ENCODE data around the gene MSH2. TPM values are rescaled to one million over a fixed set of nuclear protein-coding genes. Genes with fewer than 3 reads are reported as not detected.
A peak's percentile ranks its signal among the peaks of the same experiment; 100 is the strongest.

MSH2 gene
- total RNA-seq, 1 donor from 2014 or later, result 25.2 TPM

GRCh38 chr2:47485751-47486300, 82.9 kb downstream of the MSH2 start:
- ChIA-PET CTCF (interaction anchor here (1.4 kb wide), 1 partner anchor 281 kb away, joined by 6 read pairs; no protein-coding TSS in a partner anchor), POLR2A (no interaction called here)
- peaks cover 11% of the 10 kb centered on the region for H3K4me1 Mint-ChIP-seq
- ATAC-seq (ENCODE audit: low read depth), result no peak
- no peak overlapping the region for H3K27ac Mint-ChIP-seq
- H3K4me3 Mint-ChIP-seq, result no peak overlapping the region
- intact Hi-C loops (cut with micrococcal nuclease), result no loop called here
- no peak for DNase-seq
- peaks cover 29% of the 10 kb centered on the region for H3K36me3 Mint-ChIP-seq (ENCODE audit: low read depth)
- no peaks in the 10 kb centered on the region for H3K27me3 Mint-ChIP-seq
- no peaks in the 10 kb centered on the region for H3K9me3 Mint-ChIP-seq
- no peak for TF ChIP-seq CTCF (IDR thresholded peaks at IDR 0.05)

- intact Hi-C loops (cut with micrococcal nuclease), result loop anchor here (1.0 kb wide), 1 partner anchor 34 kb away; no protein-coding TSS in a partner anchor
- no peaks in the 10 kb centered on the region for H3K27me3 Mint-ChIP-seq
- ATAC-seq (ENCODE audit: low read depth), result peak; percentile 82
- H3K36me3 Mint-ChIP-seq (ENCODE audit: low read depth), result peaks cover 22% of the 10 kb centered on the region
- peak overlapping the region; percentile 74 for H3K27ac Mint-ChIP-seq
- no peak for TF ChIP-seq CTCF (IDR thresholded peaks at IDR 0.05)
- no peak for DNase-seq
- no peaks in the 10 kb centered on the region for H3K9me3 Mint-ChIP-seq
- H3K4me3 Mint-ChIP-seq, result peak overlapping the region; percentile 22
- H3K4me1 Mint-ChIP-seq, result peaks cover 11% of the 10 kb centered on the region
- ChIA-PET POLR2A (interaction anchor here (1.5 kb wide), 1 partner anchor 34 kb away, joined by 4 read pairs; no protein-coding TSS in a partner anchor), CTCF (interaction anchor here (1.4 kb wide), 1 partner anchor 280 kb away, joined by 6 read pairs; no protein-coding TSS in a partner anchor)
These were observed 84.0 kb downstream of the MSH2 start for GRCh38 chr2:47486841-47487497.

DNA sequence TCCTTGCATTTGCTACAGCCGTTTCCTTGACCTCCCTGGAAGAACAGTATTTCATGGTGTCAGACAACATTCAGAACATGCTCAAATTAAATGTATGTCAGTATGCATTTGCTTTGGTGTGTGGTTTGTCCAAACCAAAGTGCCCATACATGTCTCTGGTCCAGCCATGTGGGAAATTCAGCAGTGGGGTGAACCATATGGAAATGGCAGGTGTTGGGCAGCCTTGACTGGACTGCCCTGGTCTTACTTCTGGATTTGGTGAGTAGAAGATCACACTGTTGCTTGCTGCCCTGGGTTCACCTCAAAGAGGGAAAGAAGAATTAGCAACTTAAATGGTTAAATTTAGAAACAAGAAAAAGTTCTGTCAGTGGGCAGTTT, 84.5 kb downstream of the MSH2 start:
- ATAC-seq (ENCODE audit: low read depth) (no peak), DNase-seq (no peak)
- H3K9me3 Mint-ChIP-seq, result no peaks in the 10 kb centered on the region
- peaks cover 11% of the 10 kb centered on the region for H3K4me1 Mint-ChIP-seq
- intact Hi-C loops (cut with micrococcal nuclease), result loop anchor here (1.0 kb wide), 1 partner anchor 34 kb away; no protein-coding TSS in a partner anchor
- TF ChIP-seq CTCF (IDR thresholded peaks at IDR 0.05), result no peak
- ChIA-PET CTCF (no interaction called here), POLR2A (interaction anchor here (1.5 kb wide), 1 partner anchor 34 kb away, joined by 4 read pairs; no protein-coding TSS in a partner anchor)
- no peak overlapping the region for H3K27ac Mint-ChIP-seq
- peaks cover 18% of the 10 kb centered on the region for H3K36me3 Mint-ChIP-seq (ENCODE audit: low read depth)
- H3K27me3 Mint-ChIP-seq, result no peaks in the 10 kb centered on the region
- no peak overlapping the region for H3K4me3 Mint-ChIP-seq

- Mint-ChIP-seq H3K4me3 (no peak overlapping the region), H3K27me3 (no peaks in the 10 kb centered on the region), H3K27ac (no peak overlapping the region), H3K4me1 (peaks cover 11% of the 10 kb centered on the region), H3K36me3 (ENCODE audit: low read depth) (peaks cover 9% of the 10 kb centered on the region), H3K9me3 (no peaks in the 10 kb centered on the region)
- ChIA-PET POLR2A (interaction anchor here (0.5 kb wide), 1 partner anchor 250 kb away, joined by 3 read pairs; no protein-coding TSS in a partner anchor), CTCF (no interaction called here)
- intact Hi-C loops (cut with micrococcal nuclease), result no loop called here
- no peak for TF ChIP-seq CTCF (IDR thresholded peaks at IDR 0.05)
- ATAC-seq (ENCODE audit: low read depth), result no peak
- no peak for DNase-seq
These were observed 86.1 kb downstream of the MSH2 start for GRCh38 chr2:47488870-47489584.

DNA sequence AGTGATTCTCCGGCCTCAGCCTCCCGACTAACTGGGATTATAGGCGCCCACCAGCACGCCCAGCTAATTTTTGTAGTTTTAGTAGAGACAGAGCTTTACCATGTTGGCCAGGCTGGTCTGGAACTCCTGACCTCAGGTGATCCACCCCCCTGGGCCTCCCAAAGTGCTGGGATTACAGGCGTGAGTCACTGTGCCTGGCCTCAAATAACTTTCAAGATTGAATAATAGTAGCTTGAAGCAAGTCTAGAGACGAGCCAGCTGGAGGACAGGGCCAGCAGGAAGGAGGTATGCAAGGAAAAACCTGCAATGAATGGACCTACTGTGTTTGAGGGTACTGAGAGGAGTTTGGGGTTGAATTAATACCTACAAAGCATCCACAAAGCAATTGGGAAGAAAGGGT, 87.5 kb downstream of the MSH2 start:
- ATAC-seq (ENCODE audit: low read depth) (no peak), DNase-seq (no peak)
- Mint-ChIP-seq H3K9me3 (no peaks in the 10 kb centered on the region), H3K4me1 (peaks cover 11% of the 10 kb centered on the region), H3K27me3 (no peaks in the 10 kb centered on the region), H3K4me3 (no peak overlapping the region), H3K27ac (no peak overlapping the region), H3K36me3 (ENCODE audit: low read depth) (no peaks in the 10 kb centered on the region)
- no peak for TF ChIP-seq CTCF (IDR thresholded peaks at IDR 0.05)
- intact Hi-C loops (cut with micrococcal nuclease), result no loop called here
- CTCF ChIA-PET, result no interaction called here
- POLR2A ChIA-PET, result no interaction called here
